Suprapubic skin (tissue), 4 donors: ENCODE measurements around the gene SLC35G3.

Experiments used
- CTCF ChIP-seq, 2 donors: fragments of 200-600 bp in 1 of 2; fragments of 450-650 bp in 1 of 2; sonication (generic) in 1 of 2; IDR thresholded peaks; one replicate each; pipeline ENCODE4 v1.5.1; 2016 to 2019; ENCODE audit warnings: antibody characterized with exemption in 2 of 2, mild to moderate bottlenecking in 1 of 2, moderate library complexity in 1 of 2
- EP300 ChIP-seq: sonication (generic); formaldehyde crosslinking; IDR thresholded peaks from one replicate; pipeline ENCODE4 v1.6.1; 2017; ENCODE audit warnings: antibody characterized with exemption
- POLR2A ChIP-seq, 2 donors: fragments of 450-650 bp; IDR thresholded peaks; one replicate each; pipeline ENCODE4 v1.6.1; 2017; ENCODE audit warnings: antibody characterized with exemption in 2 of 2, mild to moderate bottlenecking in 2 of 2, moderate library complexity in 2 of 2
- POLR2AphosphoS5 ChIP-seq, 3 donors: sonication (generic); formaldehyde crosslinking; IDR thresholded peaks; one replicate each; pipeline ENCODE4 v1.6.1; 2017; ENCODE audit warnings: antibody characterized with exemption in 3 of 3

- TF ChIP-seq EP300 (no peak), CTCF (IDR thresholded peaks at IDR 0.05) (peak in 1 of 2 donors; percentile 35), POLR2A (IDR thresholded peaks at IDR 0.05) (no peak), POLR2AphosphoS5 (IDR thresholded peaks at IDR 0.05) (no peak)
Observed at GRCh38 chr17:35170968-35171771, 23.0 kb downstream of the SLC35G3 start.
